Measurements from ENCODE around the gene DDX17. TPM values are rescaled to one million over a fixed set of nuclear protein-coding genes. Genes with fewer than 3 reads are reported as not detected.

Gene DDX17
- total and polyA plus RNA-seq, 10 of the 15 experiments (the other 5 are each of a cell fraction or from before 2014, with no cell fraction given), result 25.2 to 778 (median 266) TPM

- TF ChIP-seq CTCF (IDR thresholded peaks at IDR 0.05 in 2 of 3, conservative IDR thresholded peaks at IDR 0.05 in 1 of 3; ENCODE audit: control insufficient read depth in 2 of 3, extremely low read depth in 1 of 3, insufficient read depth in 1 of 3, low read depth in 3 of 3, low read length in 3 of 3) (no peak), E2F4 (IDR thresholded peaks at IDR 0.05; ENCODE audit: low read depth, low read length) (no peak), TCF3 (IDR thresholded peaks at IDR 0.05; ENCODE audit: borderline replicate concordance, insufficient read depth, low read depth, low read length) (no peak), POU2F2 (IDR thresholded peaks at IDR 0.05; ENCODE audit: borderline replicate concordance, low read depth, low read length) (0 out of 3 replicates have a peak, but pooled peaks have one; percentile 8), ETV6 (conservative IDR thresholded peaks at IDR 0.05 in 1 of 2, IDR thresholded peaks at IDR 0.05 in 1 of 2; ENCODE audit: borderline replicate concordance in 1 of 2, low read depth in 1 of 2) (no peak), DPF2 (IDR thresholded peaks at IDR 0.05) (no peak)
- TF ChIP-seq, protein P1, sequence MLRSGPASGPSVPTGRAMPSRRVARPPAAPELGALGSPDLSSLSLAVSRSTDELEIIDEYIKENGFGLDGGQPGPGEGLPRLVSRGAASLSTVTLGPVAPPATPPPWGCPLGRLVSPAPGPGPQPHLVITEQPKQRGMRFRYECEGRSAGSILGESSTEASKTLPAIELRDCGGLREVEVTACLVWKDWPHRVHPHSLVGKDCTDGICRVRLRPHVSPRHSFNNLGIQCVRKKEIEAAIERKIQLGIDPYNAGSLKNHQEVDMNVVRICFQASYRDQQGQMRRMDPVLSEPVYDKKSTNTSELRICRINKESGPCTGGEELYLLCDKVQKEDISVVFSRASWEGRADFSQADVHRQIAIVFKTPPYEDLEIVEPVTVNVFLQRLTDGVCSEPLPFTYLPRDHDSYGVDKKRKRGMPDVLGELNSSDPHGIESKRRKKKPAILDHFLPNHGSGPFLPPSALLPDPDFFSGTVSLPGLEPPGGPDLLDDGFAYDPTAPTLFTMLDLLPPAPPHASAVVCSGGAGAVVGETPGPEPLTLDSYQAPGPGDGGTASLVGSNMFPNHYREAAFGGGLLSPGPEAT (IDR thresholded peaks at IDR 0.05; ENCODE audit: low read depth), result no peak
Observed at GRCh38 chr22:38481162-38481870, 24.8 kb downstream of the DDX17 start (continued).
